ENCODE data around the gene OSER1.

The OSER1 gene

GRCh38 chr20:44182863-44183262 lies 27.7 kb downstream of the OSER1 start:
- Histone ChIP-seq H3K27ac (ENCODE audit: insufficient read depth in 1 of 2, low read depth in 1 of 2, low read length in 2 of 2, poor library complexity in 1 of 2, severe bottlenecking in 2 of 2) (no peak overlapping the region), H3K36me3 (ENCODE audit: control insufficient read depth in 4 of 4, insufficient read depth in 4 of 4, low read length in 3 of 4) (no peaks in the 10 kb centered on the region), H3K27me3 (replicated peaks in 2 of 5; ENCODE audit: control insufficient read depth in 4 of 5, insufficient read depth in 5 of 5, low read length in 4 of 5) (peaks cover 13 to 69% (median 24%) of the 10 kb centered on the region in 5 experiments), H3K4me1 (ENCODE audit: control extremely low read depth in 1 of 4, control insufficient read depth in 4 of 4, insufficient read depth in 4 of 4, low read length in 3 of 4) (peaks cover 0 to 14% (median 9%) of the 10 kb centered on the region in 4 experiments), H3K4me3 (ENCODE audit: control insufficient read depth in 1 of 7, extremely low read depth in 1 of 7, insufficient read depth in 4 of 7, low read depth in 2 of 7, low read length in 6 of 7) (no peak overlapping the region), H3K9me3 (ENCODE audit: control extremely low read depth in 1 of 5, control insufficient read depth in 4 of 5, insufficient read depth in 2 of 5, low read depth in 1 of 5, low read length in 4 of 5) (no peaks in the 10 kb centered on the region)
- no peak for DNase-seq
- POLR2A ChIA-PET, result no interaction called here
- WGBS (ENCODE audit: insufficient coverage), result 90% methylated on average over 2 of the region's 3 CpGs
- CTCF ChIA-PET, result interaction anchor here (0.7 kb wide), 1 partner anchor 427 kb away, joined by 3 read pairs; no protein-coding TSS in a partner anchor

- ChIA-PET CTCF (no interaction called here), POLR2A (no interaction called here)
- H3K27ac ChIP-seq (ENCODE audit: insufficient read depth in 1 of 2, low read depth in 1 of 2, low read length in 2 of 2, poor library complexity in 1 of 2, severe bottlenecking in 2 of 2), result no peak overlapping the region
- peaks cover 16 to 63% (median 19%) of the 10 kb centered on the region in 5 experiments for H3K27me3 ChIP-seq (replicated peaks in 2 of 5; ENCODE audit: control insufficient read depth in 4 of 5, insufficient read depth in 5 of 5, low read length in 4 of 5)
- no peaks in the 10 kb centered on the region for H3K36me3 ChIP-seq (ENCODE audit: control insufficient read depth in 4 of 4, insufficient read depth in 4 of 4, low read length in 3 of 4)
- 70% methylated on average over 4 of the region's 13 CpGs for WGBS (ENCODE audit: insufficient coverage)
- H3K4me3 ChIP-seq (ENCODE audit: control insufficient read depth in 1 of 7, extremely low read depth in 1 of 7, insufficient read depth in 4 of 7, low read depth in 2 of 7, low read length in 6 of 7), result no peak overlapping the region
- H3K9me3 ChIP-seq (ENCODE audit: control extremely low read depth in 1 of 5, control insufficient read depth in 4 of 5, insufficient read depth in 2 of 5, low read depth in 1 of 5, low read length in 4 of 5), result no peaks in the 10 kb centered on the region
- no peak for DNase-seq
- peaks cover 0 to 9% (median 4%) of the 10 kb centered on the region in 4 experiments for H3K4me1 ChIP-seq (ENCODE audit: control extremely low read depth in 1 of 4, control insufficient read depth in 4 of 4, insufficient read depth in 4 of 4, low read length in 3 of 4)
Observed at GRCh38 chr20:44182135-44182765, 28.3 kb downstream of the OSER1 start.

DNA sequence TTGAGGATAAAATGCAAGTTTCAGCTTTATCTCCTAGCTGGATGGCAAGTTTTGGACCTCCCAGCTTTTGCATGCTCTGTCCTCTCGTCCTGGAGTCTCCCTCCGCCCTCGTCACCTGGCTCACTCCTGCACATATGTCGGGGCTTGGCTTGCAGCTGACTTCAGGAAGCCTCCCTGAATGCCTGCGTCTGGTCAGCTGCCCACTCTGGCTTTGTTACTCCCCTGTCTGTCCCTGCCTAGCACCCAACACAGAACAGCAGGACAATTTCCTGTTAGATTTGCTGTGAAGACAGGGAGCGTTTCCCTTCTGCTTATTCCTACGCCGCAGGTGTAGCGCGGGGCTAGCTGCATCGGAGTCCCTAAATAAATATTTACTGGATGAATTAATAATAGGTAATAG lies 29.0 kb downstream of the OSER1 start:
- no peak for DNase-seq
- POLR2A ChIA-PET, result no interaction called here
- Histone ChIP-seq H3K27ac (ENCODE audit: insufficient read depth in 1 of 2, low read depth in 1 of 2, low read length in 2 of 2, poor library complexity in 1 of 2, severe bottlenecking in 2 of 2) (no peak overlapping the region), H3K27me3 (replicated peaks in 2 of 5; ENCODE audit: control insufficient read depth in 4 of 5, insufficient read depth in 5 of 5, low read length in 4 of 5) (peaks cover 16 to 57% (median 16%) of the 10 kb centered on the region in 5 experiments), H3K36me3 (ENCODE audit: control insufficient read depth in 4 of 4, insufficient read depth in 4 of 4, low read length in 3 of 4) (no peaks in the 10 kb centered on the region), H3K9me3 (ENCODE audit: control extremely low read depth in 1 of 5, control insufficient read depth in 4 of 5, insufficient read depth in 2 of 5, low read depth in 1 of 5, low read length in 4 of 5) (no peaks in the 10 kb centered on the region), H3K4me1 (ENCODE audit: control extremely low read depth in 1 of 4, control insufficient read depth in 4 of 4, insufficient read depth in 4 of 4, low read length in 3 of 4) (peaks cover 0 to 2% (median under 1%) of the 10 kb centered on the region in 4 experiments), H3K4me3 (ENCODE audit: control insufficient read depth in 1 of 7, extremely low read depth in 1 of 7, insufficient read depth in 4 of 7, low read depth in 2 of 7, low read length in 6 of 7) (no peak overlapping the region)
- 63% methylated on average over 4 of the region's 11 CpGs for WGBS (ENCODE audit: insufficient coverage)
- CTCF ChIA-PET, result interaction anchor here (0.6 to 1.6 kb wide), 3 partner anchors 10 to 1686 kb away, joined by 3 read pairs; no protein-coding TSS in a partner anchor

GRCh38 chr20:44180814-44181213 lies 29.8 kb downstream of the OSER1 start:
- Histone ChIP-seq H3K36me3 (ENCODE audit: control insufficient read depth in 4 of 4, insufficient read depth in 4 of 4, low read length in 3 of 4) (no peaks in the 10 kb centered on the region), H3K4me3 (ENCODE audit: control insufficient read depth in 1 of 7, extremely low read depth in 1 of 7, insufficient read depth in 4 of 7, low read depth in 2 of 7, low read length in 6 of 7) (no peak overlapping the region), H3K27ac (ENCODE audit: insufficient read depth in 1 of 2, low read depth in 1 of 2, low read length in 2 of 2, poor library complexity in 1 of 2, severe bottlenecking in 2 of 2) (no peak overlapping the region), H3K4me1 (ENCODE audit: control extremely low read depth in 1 of 4, control insufficient read depth in 4 of 4, insufficient read depth in 4 of 4, low read length in 3 of 4) (no peaks in the 10 kb centered on the region), H3K9me3 (ENCODE audit: control extremely low read depth in 1 of 5, control insufficient read depth in 4 of 5, insufficient read depth in 2 of 5, low read depth in 1 of 5, low read length in 4 of 5) (no peaks in the 10 kb centered on the region), H3K27me3 (replicated peaks in 2 of 5; ENCODE audit: control insufficient read depth in 4 of 5, insufficient read depth in 5 of 5, low read length in 4 of 5) (peaks cover 14 to 51% (median 16%) of the 10 kb centered on the region in 5 experiments)
- 23% methylated on average over 6 of the region's 9 CpGs for WGBS (ENCODE audit: insufficient coverage)
- DNase-seq, result no peak
- CTCF ChIA-PET, result interaction anchor here (0.6 to 1.6 kb wide), 2 partner anchors 9 to 1687 kb away, joined by 3 read pairs; no protein-coding TSS in a partner anchor
- POLR2A ChIA-PET, result no interaction called here

DNA sequence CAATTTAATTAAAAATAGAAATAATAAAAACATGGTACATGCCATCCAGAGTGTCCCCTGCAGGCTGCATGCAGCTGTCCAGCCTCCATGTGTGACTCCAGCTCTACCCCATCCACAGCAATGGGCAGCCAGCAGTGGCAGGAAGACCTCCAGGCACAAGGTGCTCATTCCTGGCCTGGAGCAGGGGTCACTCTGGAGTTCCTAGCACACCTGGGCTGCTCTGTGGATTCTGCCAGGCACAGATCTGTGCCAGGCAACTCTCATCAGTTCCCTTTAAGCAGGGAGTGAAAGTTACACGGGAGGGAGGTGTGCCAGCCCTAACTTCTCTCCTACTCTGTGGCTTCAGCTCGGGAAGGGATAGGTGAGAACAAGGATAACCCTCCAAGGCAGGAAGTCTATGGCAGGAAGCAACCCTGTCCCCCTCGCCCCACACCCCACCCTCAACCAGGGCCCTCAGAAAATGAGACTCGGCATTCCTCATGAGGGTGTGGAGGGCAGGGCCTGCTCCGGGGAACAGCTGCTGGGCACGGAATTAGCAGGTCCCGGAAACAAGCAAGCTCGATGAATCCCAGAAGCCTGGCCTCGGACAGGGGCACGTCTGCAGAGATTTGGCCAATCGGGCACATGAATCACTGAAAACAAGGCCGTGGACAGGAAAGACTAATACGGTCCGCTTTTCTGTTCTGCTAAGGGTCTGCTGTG lies 33.6 kb downstream of the OSER1 start:
- Histone ChIP-seq H3K27ac (ENCODE audit: insufficient read depth in 1 of 2, low read depth in 1 of 2, low read length in 2 of 2, poor library complexity in 1 of 2, severe bottlenecking in 2 of 2) (no peak overlapping the region), H3K27me3 (replicated peaks in 2 of 5; ENCODE audit: control insufficient read depth in 4 of 5, insufficient read depth in 5 of 5, low read length in 4 of 5) (peaks cover 17 to 38% (median 27%) of the 10 kb centered on the region in 5 experiments), H3K4me3 (ENCODE audit: control insufficient read depth in 1 of 7, extremely low read depth in 1 of 7, insufficient read depth in 4 of 7, low read depth in 2 of 7, low read length in 6 of 7) (no peak overlapping the region), H3K9me3 (ENCODE audit: control extremely low read depth in 1 of 5, control insufficient read depth in 4 of 5, insufficient read depth in 2 of 5, low read depth in 1 of 5, low read length in 4 of 5) (no peaks in the 10 kb centered on the region), H3K4me1 (ENCODE audit: control extremely low read depth in 1 of 4, control insufficient read depth in 4 of 4, insufficient read depth in 4 of 4, low read length in 3 of 4) (no peaks in the 10 kb centered on the region), H3K36me3 (ENCODE audit: control insufficient read depth in 4 of 4, insufficient read depth in 4 of 4, low read length in 3 of 4) (no peaks in the 10 kb centered on the region)
- 75% methylated on average over 14 of the region's 14 CpGs for WGBS (ENCODE audit: insufficient coverage)
- CTCF ChIA-PET, result interaction anchor here (1.2 to 1.7 kb wide), 2 partner anchors 15 to 37 kb away, joined by 3 read pairs; no protein-coding TSS in a partner anchor
- DNase-seq, result no peak
- POLR2A ChIA-PET, result no interaction called here

DNA sequence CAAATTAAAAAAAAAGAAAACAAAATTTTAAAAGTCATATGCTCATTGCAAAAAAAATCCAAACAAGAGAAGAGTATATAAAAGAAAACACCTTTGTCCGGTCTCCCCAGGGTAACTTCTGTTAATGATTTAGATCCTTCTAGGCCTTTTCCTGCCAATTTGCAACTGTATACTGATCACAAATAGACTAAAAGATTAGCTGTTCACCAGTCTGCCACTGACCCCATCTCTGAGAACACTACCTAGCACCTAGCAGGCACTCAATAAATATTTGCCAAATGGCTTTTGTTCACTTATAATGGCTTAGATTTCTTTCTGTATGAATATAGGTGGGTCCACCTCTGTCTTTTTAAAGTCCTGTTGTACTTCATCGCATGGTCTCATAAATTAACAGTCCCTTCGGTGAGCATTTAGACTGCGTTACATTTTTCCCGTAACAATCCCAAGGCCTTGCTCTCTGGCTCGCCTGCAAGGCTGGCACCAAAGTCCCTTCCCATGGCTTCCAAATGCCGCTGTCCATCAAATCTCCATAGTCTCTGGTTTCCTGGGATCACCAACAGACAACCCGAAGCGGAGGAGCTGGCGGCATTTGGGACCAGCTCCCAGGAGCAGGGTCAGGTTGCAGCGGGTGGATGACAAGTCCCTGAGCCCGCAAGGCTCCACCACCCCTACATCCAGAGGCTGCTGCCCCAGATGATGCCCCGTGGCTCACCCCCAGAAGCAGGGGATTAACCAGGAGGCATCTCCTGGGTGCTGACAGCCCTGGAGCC lies 35.4 kb downstream of the OSER1 start:
- CTCF ChIA-PET, result no interaction called here
- Histone ChIP-seq H3K36me3 (ENCODE audit: control insufficient read depth in 4 of 4, insufficient read depth in 4 of 4, low read length in 3 of 4) (no peaks in the 10 kb centered on the region), H3K4me1 (ENCODE audit: control extremely low read depth in 1 of 4, control insufficient read depth in 4 of 4, insufficient read depth in 4 of 4, low read length in 3 of 4) (peaks cover 0 to 3% (median 0%) of the 10 kb centered on the region in 4 experiments), H3K4me3 (ENCODE audit: control insufficient read depth in 1 of 7, extremely low read depth in 1 of 7, insufficient read depth in 4 of 7, low read depth in 2 of 7, low read length in 6 of 7) (no peak overlapping the region), H3K27ac (ENCODE audit: insufficient read depth in 1 of 2, low read depth in 1 of 2, low read length in 2 of 2, poor library complexity in 1 of 2, severe bottlenecking in 2 of 2) (no peak overlapping the region), H3K27me3 (replicated peaks in 2 of 5; ENCODE audit: control insufficient read depth in 4 of 5, insufficient read depth in 5 of 5, low read length in 4 of 5) (peaks cover 12 to 35% (median 29%) of the 10 kb centered on the region in 5 experiments), H3K9me3 (ENCODE audit: control extremely low read depth in 1 of 5, control insufficient read depth in 4 of 5, insufficient read depth in 2 of 5, low read depth in 1 of 5, low read length in 4 of 5) (no peaks in the 10 kb centered on the region)
- POLR2A ChIA-PET, result no interaction called here
- WGBS (ENCODE audit: insufficient coverage), result 95% methylated on average over 8 of the region's 13 CpGs
- no peak for DNase-seq

Data from common myeloid progenitor, CD34-positive (primary cell).